T-cell (primary cell): ENCODE data around the gene ALG14. TPM values are rescaled to one million over a fixed set of nuclear protein-coding genes. Genes with fewer than 3 reads are reported as not detected.

Source experiments
- ATAC-seq, 4 experiments: fragments of 200-7000 bp in 3 of 4; fragments of 150-1000 bp in 1 of 4; cut with Tn5 transposase; replicated peaks in 1 of 4; 1 replicate in 3 of 4; 2 replicates in 1 of 4; pipeline ENCODE4 v1.10.0; 2021; ENCODE audit warnings: moderate library complexity in 3 of 4, mild to moderate bottlenecking in 2 of 4, moderate number of reproducible peaks in 1 of 4
- CTCF ChIA-PET, 2 donors: fragments of 300-600 bp; sonication (Branson Sonifier 250); formaldehyde crosslinking; loops; one replicate each; lab custom pipeline; 2022; ENCODE audit warnings: antibody characterized with exemption in 2 of 2; lab: Charles Lee
- POLR2A ChIA-PET, 2 donors: fragments of 300-600 bp; sonication (Branson Sonifier 250); formaldehyde crosslinking; loops; one replicate each; lab custom pipeline; 2022; ENCODE audit warnings: antibody characterized with exemption in 2 of 2; lab: Charles Lee
- DNase-seq, 35 experiments: peaks; one replicate each; pipeline versions ENCODE4 v3.0.0 to v3.0.0-alpha.2; 2013 to 2023
- H3K27ac ChIP-seq: one replicate; pipeline ENCODE4 v1.5.1; 2013; ENCODE audit warnings: low read length
- H3K27me3 ChIP-seq, 2 experiments: replicated peaks in 1 of 2; 1 replicate in 1 of 2; 2 replicates in 1 of 2; pipeline versions ENCODE4 v1.6.1 to v1.7.0; 2013; ENCODE audit warnings: low read length in 1 of 2, mixed read lengths in 1 of 2; ENCODE audit not compliant: control insufficient read depth in 2 of 2, insufficient read depth in 2 of 2; ENCODE audit errors: extremely low read depth in 1 of 2
- H3K36me3 ChIP-seq, 2 donors: 1 replicate in 1 of 2; 2 replicates in 1 of 2; pipeline versions ENCODE4 v1.6.1 to v1.7.0; 2013; ENCODE audit warnings: low read length in 1 of 2; ENCODE audit not compliant: control insufficient read depth in 2 of 2, insufficient read depth in 1 of 2; ENCODE audit errors: extremely low read depth in 1 of 2
- H3K4me1 ChIP-seq, 2 experiments: 1 replicate in 1 of 2; 2 replicates in 1 of 2; pipeline versions ENCODE4 v1.6.1 to v1.7.0; 2013; ENCODE audit warnings: low read length in 2 of 2, mixed read lengths in 1 of 2; ENCODE audit not compliant: insufficient read depth in 2 of 2, control insufficient read depth in 1 of 2; ENCODE audit errors: extremely low read depth in 1 of 2
- H3K4me3 ChIP-seq, 2 donors: 1 replicate in 1 of 2; 2 replicates in 1 of 2; pipeline versions ENCODE4 v1.5.1 to v1.7.0; 2013; ENCODE audit warnings: mild to moderate bottlenecking in 2 of 2, low read length in 1 of 2, moderate library complexity in 1 of 2; ENCODE audit not compliant: control insufficient read depth in 1 of 2; ENCODE audit errors: extremely low read depth in 1 of 2
- H3K9me3 ChIP-seq: 2 replicates; pipeline ENCODE4 v1.7.0; 2013
- H3K27ac Mint-ChIP-seq, 2 donors: one replicate each; pipeline ENCODE4 v1.8.0; 2020 to 2021; ENCODE audit warnings: mild to moderate bottlenecking in 2 of 2, mixed read lengths in 2 of 2
- H3K27me3 Mint-ChIP-seq, 2 donors: one replicate each; pipeline ENCODE4 v1.8.0; 2021 to 2022; ENCODE audit warnings: mixed read lengths in 2 of 2
- H3K36me3 Mint-ChIP-seq: one replicate; pipeline ENCODE4 v1.8.0; 2021; ENCODE audit warnings: mixed read lengths
- H3K4me1 Mint-ChIP-seq, 3 donors: one replicate each; pipeline ENCODE4 v1.8.0; 2020 to 2022; ENCODE audit warnings: mixed read lengths in 3 of 3, mild to moderate bottlenecking in 1 of 3
- H3K4me3 Mint-ChIP-seq, 3 donors: one replicate each; pipeline ENCODE4 v1.8.0; 2020 to 2022; ENCODE audit warnings: mild to moderate bottlenecking in 3 of 3, mixed read lengths in 3 of 3, moderate library complexity in 3 of 3
- H3K9me3 Mint-ChIP-seq, 3 donors: one replicate each; pipeline ENCODE4 v1.8.0; 2020 to 2022; ENCODE audit warnings: mixed read lengths in 3 of 3
- WGBS: methylation state at CpG from one replicate; pipeline ENCODE4 v1.1.5; 2013; ENCODE audit warnings: missing lambda C conversion rate; ENCODE audit not compliant: insufficient coverage; 5-methylcytosine and 5-hydroxymethylcytosine counted together
- total RNA-seq, 35 experiments: library from RNA in 6 of 35; stranded (reverse) in 6 of 35; fragments of 120-200 nt in 1 of 35; gene quantifications; one replicate each; pipeline versions ENCODE4 v1.2.1 to v1.2.4 and lab custom pipeline; 2013 to 2026

Gene ALG14
- total RNA-seq, 5 donors from 2014 or later (not counting 1 experiment from before 2014, with no cell fraction given) = 0.40 to 2.3 (median 1.7) TPM

DNA sequence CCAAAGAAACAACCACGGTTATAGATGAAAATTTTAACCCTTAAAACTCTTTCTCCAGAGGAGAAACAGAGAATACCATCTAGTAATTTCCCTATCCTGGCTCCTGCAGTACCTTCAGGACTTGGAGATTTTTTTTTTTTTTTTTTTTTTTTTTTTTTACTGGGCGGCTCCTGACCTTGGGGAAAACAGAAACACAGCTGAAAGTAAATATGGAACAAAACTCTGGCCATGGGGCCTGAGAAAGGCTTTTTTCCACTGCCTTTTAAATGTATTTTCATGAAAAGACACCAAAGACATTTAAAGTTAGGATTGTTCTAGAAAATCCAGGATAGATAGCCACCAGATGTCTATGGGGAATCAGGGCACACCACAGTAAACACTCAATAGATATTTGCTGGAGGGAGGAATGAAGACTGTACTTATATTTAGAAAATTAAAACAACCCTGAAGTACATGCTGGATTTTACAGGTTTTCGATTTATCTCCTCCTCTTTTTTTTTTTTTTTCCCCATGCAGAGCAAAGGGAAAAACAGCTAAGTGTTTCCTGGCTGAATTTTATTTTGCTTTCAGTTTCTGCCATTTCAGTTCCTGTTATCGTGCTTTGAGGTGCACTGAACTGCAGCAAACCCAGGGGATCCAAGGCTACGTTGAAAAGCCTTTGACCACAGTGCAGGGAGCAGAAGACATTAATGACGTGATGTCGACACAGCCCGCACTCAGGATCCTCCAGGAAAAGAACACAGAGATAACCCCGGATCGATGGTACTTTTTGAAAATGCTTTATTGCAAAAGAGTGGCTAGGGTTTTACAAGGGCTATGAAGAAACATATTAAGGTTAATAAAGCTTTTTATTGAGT is 110.1 kb downstream of the ALG14 start:
- Histone ChIP-seq H3K4me1 (peaks cover 10 to 11% of the 10 kb centered on the region in 2 experiments), H3K36me3 (no peaks in the 10 kb centered on the region), H3K9me3 (no peaks in the 10 kb centered on the region), H3K4me3 (peak overlapping the region; percentile 50 to 53), H3K27ac (peak overlapping the region; percentile 42), H3K27me3 (no peaks in the 10 kb centered on the region)
- no peaks in the 10 kb centered on the region for H3K27me3 Mint-ChIP-seq
- ChIA-PET POLR2A (interaction anchor here in 1 of 2 donors (0.7 kb wide), 1 partner anchor 111 kb away, joined by 3 read pairs; no protein-coding TSS in a partner anchor), CTCF (interaction anchor here (0.6 to 1.0 kb wide), 5 partner anchors 16 to 271 kb away, joined by 3 to 6 read pairs (median 4); partner anchors contain the start of gene RWDD3 (in 1 of the 2))
- WGBS = 2% methylated on average over 8 of the region's 10 CpGs
- peak overlapping the region; percentile 89 to 93 (median 91) for H3K4me3 Mint-ChIP-seq
- H3K4me1 Mint-ChIP-seq = peaks cover 10 to 15% (median 15%) of the 10 kb centered on the region in 3 donors
- no peaks in the 10 kb centered on the region for H3K9me3 Mint-ChIP-seq
- DNase-seq = peak in 22 of 35 experiments; percentile 1 to 57 (median 9)
- H3K36me3 Mint-ChIP-seq = no peaks in the 10 kb centered on the region
- H3K27ac Mint-ChIP-seq = peak overlapping the region; percentile 96 to 98
- ATAC-seq = peak; percentile 65 to 90 (median 78)

DNA sequence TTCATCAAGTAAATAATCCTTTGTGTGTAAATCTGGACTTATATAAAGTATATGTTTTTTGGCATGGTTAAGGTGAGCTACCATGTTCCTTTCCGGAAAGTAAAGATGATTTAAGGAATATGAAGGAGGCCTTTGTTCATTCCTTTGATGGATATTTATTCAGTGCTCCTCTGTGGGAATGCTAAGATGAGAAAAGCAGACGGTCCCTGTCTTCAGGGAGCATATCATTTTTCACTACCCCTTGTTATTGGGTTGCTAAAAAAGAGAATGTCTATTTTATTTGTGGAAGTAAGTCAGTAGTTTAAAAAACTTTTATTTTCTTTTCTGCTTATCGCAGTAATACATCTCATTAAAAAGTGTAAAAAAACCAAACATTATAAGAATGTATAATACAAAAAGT is 110.8 kb downstream of the ALG14 start:
- H3K9me3 ChIP-seq = no peaks in the 10 kb centered on the region
- peaks cover 10 to 11% of the 10 kb centered on the region in 2 experiments for H3K4me1 ChIP-seq
- no peak for ATAC-seq
- 100% methylated on average over 1 of the region's 3 CpGs for WGBS
- H3K27ac Mint-ChIP-seq = peak overlapping the region; percentile 44 to 61
- no peak overlapping the region for H3K4me3 ChIP-seq
- no peaks in the 10 kb centered on the region for H3K36me3 Mint-ChIP-seq
- CTCF ChIA-PET = interaction anchor here in 1 of 2 donors (0.6 to 0.9 kb wide), 2 partner anchors 38 to 1035 kb away, joined by 3 to 5 read pairs; no protein-coding TSS in a partner anchor
- peak overlapping the region; percentile 34 to 91 (median 39) for H3K4me3 Mint-ChIP-seq
- H3K4me1 Mint-ChIP-seq = peaks cover 10 to 15% (median 15%) of the 10 kb centered on the region in 3 donors
- POLR2A ChIA-PET = no interaction called here
- no peaks in the 10 kb centered on the region for H3K27me3 Mint-ChIP-seq
- no peak for DNase-seq
- H3K27ac ChIP-seq = no peak overlapping the region
- H3K27me3 ChIP-seq = no peaks in the 10 kb centered on the region
- H3K36me3 ChIP-seq = no peaks in the 10 kb centered on the region
- no peaks in the 10 kb centered on the region for H3K9me3 Mint-ChIP-seq

DNA sequence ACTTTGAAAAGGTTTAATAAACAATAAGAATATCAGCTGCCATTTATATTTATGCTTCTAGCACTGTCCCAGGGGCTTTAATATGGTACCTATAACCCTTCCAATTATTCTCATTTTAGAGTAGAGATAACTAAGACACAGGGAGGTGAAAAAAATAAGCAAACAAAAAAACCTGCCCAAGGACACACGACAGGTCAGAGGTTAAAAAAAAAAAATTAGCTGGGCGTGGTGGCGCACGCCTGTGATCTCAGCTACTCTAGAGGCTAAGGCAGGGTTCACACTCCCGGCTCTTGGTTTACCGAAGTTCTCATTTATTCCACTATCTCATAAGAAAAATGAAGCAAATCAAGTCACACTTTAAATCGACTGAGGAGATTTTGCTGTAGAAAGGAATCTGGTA is 111.2 kb downstream of the ALG14 start:
- CTCF ChIA-PET = interaction anchor here in 1 of 2 donors (0.6 to 0.9 kb wide), 2 partner anchors 38 to 1035 kb away, joined by 3 to 5 read pairs; no protein-coding TSS in a partner anchor
- POLR2A ChIA-PET = interaction anchor here in 1 of 2 donors (0.6 kb wide), 1 partner anchor 163 kb away, joined by 3 read pairs; no protein-coding TSS in a partner anchor
- no peaks in the 10 kb centered on the region for H3K27me3 Mint-ChIP-seq
- Histone ChIP-seq H3K4me1 (peaks cover 10 to 11% of the 10 kb centered on the region in 2 experiments), H3K4me3 (no peak overlapping the region), H3K27ac (no peak overlapping the region), H3K9me3 (no peaks in the 10 kb centered on the region), H3K27me3 (no peaks in the 10 kb centered on the region), H3K36me3 (no peaks in the 10 kb centered on the region)
- peaks cover 10 to 15% (median 15%) of the 10 kb centered on the region in 3 donors for H3K4me1 Mint-ChIP-seq
- H3K27ac Mint-ChIP-seq = peak overlapping the region in 1 of 2 donors; percentile 16
- no peak for DNase-seq
- WGBS = no CpG with 5 or more reads among the region's 7 CpGs
- ATAC-seq = no peak
- H3K36me3 Mint-ChIP-seq = no peaks in the 10 kb centered on the region
- H3K4me3 Mint-ChIP-seq = peak overlapping the region in 1 of 3 donors; percentile 91
- no peaks in the 10 kb centered on the region for H3K9me3 Mint-ChIP-seq

DNA sequence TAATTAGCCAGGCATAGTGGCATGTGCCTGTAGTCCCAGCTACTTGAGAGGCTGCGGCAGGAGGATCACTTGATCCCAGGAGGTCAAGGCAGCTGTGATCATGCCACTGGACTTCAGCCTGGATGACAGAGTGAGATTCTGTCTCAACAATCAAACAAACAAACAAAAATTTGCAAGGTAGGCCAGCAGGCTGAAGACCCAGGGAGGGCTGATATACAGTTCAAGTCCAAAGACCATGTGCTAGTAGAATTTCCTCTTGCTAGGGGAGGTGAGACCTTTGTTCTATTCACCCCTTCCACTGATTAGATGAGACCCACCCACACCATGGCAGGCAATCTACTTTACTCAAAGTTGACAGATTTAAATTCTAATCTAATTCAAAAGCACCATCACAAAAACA is 114.7 kb downstream of the ALG14 start:
- no peak overlapping the region for H3K4me3 ChIP-seq
- no peak overlapping the region for H3K27ac Mint-ChIP-seq
- no peaks in the 10 kb centered on the region for H3K36me3 ChIP-seq
- DNase-seq = no peak
- no peaks in the 10 kb centered on the region for H3K36me3 Mint-ChIP-seq
- ATAC-seq = no peak
- no peaks in the 10 kb centered on the region for H3K9me3 Mint-ChIP-seq
- H3K27ac ChIP-seq = no peak overlapping the region
- WGBS = no CpG with 5 or more reads among the region's 1 CpG
- peaks cover 9 to 14% (median 13%) of the 10 kb centered on the region in 3 donors for H3K4me1 Mint-ChIP-seq
- no peaks in the 10 kb centered on the region for H3K27me3 ChIP-seq
- POLR2A ChIA-PET = no interaction called here
- CTCF ChIA-PET = no interaction called here
- no peaks in the 10 kb centered on the region for H3K9me3 ChIP-seq
- H3K4me1 ChIP-seq = peaks cover 2 to 8% of the 10 kb centered on the region in 2 experiments
- no peak overlapping the region for H3K4me3 Mint-ChIP-seq
- no peaks in the 10 kb centered on the region for H3K27me3 Mint-ChIP-seq

DNA sequence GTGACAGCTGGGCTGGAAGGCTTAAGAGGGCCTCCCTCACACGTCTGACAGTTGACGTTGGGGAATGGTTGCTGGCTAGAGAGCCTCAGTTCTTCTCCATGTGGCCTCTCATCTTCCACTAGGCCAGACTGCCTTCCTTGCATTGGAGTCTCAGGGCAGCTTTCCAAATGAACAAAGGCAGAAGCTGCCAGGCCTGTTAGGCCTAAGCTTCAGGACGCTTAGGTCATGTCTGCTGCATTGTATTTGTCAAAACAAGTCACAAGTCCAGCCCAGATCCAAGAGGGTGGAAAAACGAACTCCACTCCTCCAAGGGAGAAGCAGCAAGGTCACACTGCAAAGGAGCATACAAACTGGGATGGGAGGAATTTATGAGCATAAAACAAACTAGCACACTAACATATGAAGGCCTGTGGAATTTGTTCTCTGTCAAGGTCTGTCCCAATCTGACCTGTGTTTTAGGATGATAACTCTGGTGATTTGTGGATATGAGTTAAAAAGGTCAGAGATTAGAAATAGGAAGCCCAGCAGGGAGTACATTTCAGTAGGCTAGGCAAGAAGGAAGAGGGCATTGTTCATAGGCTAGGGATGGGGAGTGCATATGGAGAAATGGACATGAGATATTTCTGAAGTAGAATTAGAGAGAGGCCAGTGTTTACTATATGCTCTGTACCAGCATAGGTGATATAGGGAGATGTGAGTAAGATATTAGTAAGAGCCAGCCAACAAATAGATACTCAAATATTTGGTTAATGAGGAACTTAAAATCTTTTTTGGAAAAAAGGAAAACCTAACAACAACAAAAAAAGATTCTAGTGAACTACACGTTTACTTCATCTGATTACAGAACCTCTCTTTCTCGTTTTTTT is 116.8 kb downstream of the ALG14 start:
- CTCF ChIA-PET = no interaction called here
- Histone ChIP-seq H3K27me3 (no peaks in the 10 kb centered on the region), H3K27ac (no peak overlapping the region), H3K4me1 (no peaks in the 10 kb centered on the region), H3K9me3 (no peaks in the 10 kb centered on the region), H3K4me3 (no peak overlapping the region), H3K36me3 (no peaks in the 10 kb centered on the region)
- H3K4me3 Mint-ChIP-seq = no peak overlapping the region
- no peaks in the 10 kb centered on the region for H3K9me3 Mint-ChIP-seq
- DNase-seq (no peak), ATAC-seq (no peak)
- no peak overlapping the region for H3K27ac Mint-ChIP-seq
- no peaks in the 10 kb centered on the region for H3K27me3 Mint-ChIP-seq
- H3K4me1 Mint-ChIP-seq = no peaks in the 10 kb centered on the region
- H3K36me3 Mint-ChIP-seq = no peaks in the 10 kb centered on the region
- POLR2A ChIA-PET = no interaction called here
- 78% methylated on average over 3 of the region's 6 CpGs for WGBS
